Stimulated activated naive CD8-positive, alpha-beta T cell treated with anti-CD3 and anti-CD28 coated beads, Interleukin-15, Interleukin-2, amounts not matched to agents 100 ng/mL and 50 ng/mL, for 24 hours (primary cell): ENCODE measurements around the gene ALDH5A1.

Source experiments
- H3K27ac Mint-ChIP-seq: one replicate; pipeline ENCODE4 v1.8.0; 2021; ENCODE audit warnings: mild to moderate bottlenecking, mixed read lengths
- H3K27me3 Mint-ChIP-seq: one replicate; pipeline ENCODE4 v1.8.0; 2021; ENCODE audit warnings: mixed read lengths
- H3K36me3 Mint-ChIP-seq: one replicate; pipeline ENCODE4 v1.8.0; 2021; ENCODE audit warnings: low read depth, mixed read lengths
- H3K4me1 Mint-ChIP-seq: one replicate; pipeline ENCODE4 v1.8.0; 2021; ENCODE audit warnings: low read depth, mixed read lengths
- H3K4me3 Mint-ChIP-seq: one replicate; pipeline ENCODE4 v1.8.0; 2021; ENCODE audit warnings: mild to moderate bottlenecking, mixed read lengths
- H3K9me3 Mint-ChIP-seq: one replicate; pipeline ENCODE4 v1.8.0; 2021; ENCODE audit warnings: mixed read lengths

The ALDH5A1 gene

DNA sequence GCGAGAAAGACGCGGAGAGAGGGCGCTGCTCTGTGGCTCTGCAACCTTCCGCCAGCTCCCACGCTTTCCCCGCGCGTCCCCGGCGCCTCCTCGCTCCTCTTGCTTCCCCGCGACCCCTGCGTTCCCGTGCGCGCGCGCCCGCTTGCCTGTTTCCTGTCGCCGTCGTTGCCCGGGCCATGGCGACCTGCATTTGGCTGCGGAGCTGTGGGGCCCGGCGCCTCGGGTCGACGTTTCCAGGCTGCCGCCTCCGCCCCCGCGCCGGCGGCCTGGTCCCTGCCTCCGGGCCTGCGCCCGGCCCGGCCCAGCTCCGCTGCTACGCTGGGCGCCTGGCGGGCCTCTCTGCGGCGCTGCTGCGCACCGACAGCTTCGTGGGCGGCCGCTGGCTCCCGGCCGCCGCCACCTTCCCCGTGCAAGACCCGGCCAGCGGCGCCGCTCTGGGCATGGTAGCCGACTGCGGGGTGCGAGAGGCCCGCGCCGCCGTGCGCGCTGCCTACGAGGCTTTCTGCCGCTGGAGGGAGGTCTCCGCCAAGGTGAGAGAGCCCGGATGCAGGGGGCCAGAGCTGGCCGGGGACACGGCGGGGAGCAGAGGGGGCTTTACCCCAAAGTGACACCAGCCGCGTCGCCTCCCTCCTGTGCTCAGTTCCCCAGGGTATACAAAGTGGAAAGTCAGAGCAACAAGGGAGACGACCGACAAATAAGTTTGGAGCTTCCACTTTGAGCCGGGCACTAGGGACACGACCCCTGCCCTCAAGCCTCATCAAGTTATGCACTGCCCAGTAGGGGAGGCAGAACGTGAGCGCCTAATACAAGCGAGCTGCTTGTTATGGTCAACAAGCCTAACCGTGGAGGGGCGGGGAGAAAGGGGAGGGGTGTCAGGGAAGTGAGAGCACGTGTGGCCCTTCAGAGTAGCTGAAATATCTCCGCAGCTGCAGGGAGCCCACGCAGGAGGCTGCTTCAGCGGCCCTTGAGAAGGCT lies at the start of gene ALDH5A1:
Gene ALDH5A1, plus strand, starts transcription at position 149 of the 975 bp plus-strand sequence. Its CDS starts 28 bp downstream, at position 177.
- Mint-ChIP-seq H3K4me3 (peak within 1 kb of the TSS; percentile 83), H3K27me3 (no peaks in the 10 kb centered on the region), H3K9me3 (peaks cover 14% of the 10 kb centered on the region), H3K4me1 (peaks cover 28% of the 10 kb centered on the region), H3K36me3 (peaks cover 13% of the 10 kb centered on the region), H3K27ac (peak within 1 kb of the TSS; percentile 32)

DNA sequence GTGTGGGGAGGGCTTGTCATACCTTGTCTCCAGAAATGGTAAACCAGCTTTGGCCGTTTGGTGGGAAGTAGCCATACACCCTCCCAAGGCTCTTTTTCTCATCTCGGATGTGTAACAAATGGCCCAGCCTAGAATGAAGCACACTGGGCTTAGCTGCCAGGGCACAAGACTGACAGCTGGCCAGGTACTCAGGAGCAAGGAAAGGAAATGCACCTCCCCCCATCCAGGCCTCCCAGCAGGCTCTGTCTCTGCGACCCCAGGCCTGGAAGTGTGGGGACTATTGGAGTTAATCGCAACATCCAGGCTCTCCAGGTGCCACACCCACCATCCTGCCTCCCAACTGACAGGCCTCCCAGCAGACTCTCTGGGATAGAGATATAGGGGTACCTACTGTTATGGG lies 49.1 kb upstream of the ALDH5A1 start:
- H3K27me3 Mint-ChIP-seq: no peaks in the 10 kb centered on the region
- H3K27ac Mint-ChIP-seq: no peak overlapping the region
- H3K4me3 Mint-ChIP-seq: no peak overlapping the region
- H3K4me1 Mint-ChIP-seq: no peaks in the 10 kb centered on the region
- no peaks in the 10 kb centered on the region for H3K36me3 Mint-ChIP-seq
- H3K9me3 Mint-ChIP-seq: no peaks in the 10 kb centered on the region

DNA sequence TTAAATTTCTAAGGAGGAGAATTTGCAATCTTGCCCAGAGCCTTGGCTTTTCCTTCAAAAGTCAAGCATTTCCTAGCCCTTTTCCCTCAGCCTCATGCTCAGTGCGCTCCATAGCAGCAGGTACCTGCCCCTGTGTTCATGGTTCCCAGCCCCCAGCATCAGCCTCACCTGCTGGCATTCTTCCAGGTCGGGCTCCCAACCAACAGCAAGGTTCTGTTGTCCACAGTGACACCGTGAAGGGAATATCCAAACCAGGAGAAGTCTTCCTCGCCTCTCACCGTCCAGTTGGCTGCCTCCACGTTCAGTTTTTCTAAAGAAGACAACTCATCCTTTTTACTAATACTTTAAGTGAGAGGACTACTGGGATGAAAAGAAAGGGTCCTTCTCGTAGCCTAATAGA lies 48.1 kb upstream of the ALDH5A1 start:
- H3K27me3 Mint-ChIP-seq: no peaks in the 10 kb centered on the region

DNA sequence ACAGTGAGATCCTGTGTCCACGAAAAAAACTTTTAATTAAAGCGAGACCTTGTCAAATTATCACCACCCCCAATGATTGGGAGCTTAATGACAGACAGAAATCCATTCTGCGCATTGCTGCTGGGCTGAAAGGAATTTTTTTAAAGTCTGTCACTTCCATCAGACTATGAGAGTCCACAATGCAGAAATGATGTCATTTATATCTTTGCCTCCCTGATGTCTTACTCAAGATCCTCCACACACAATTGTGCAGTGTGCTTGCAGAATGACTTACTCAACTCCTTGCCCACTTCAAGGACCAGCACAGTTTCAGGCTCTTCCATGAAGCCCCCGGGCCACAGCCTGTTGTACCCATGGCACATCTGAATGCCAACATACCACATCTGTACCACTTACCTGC lies 46.4 kb upstream of the ALDH5A1 start:
- H3K4me1 Mint-ChIP-seq: no peaks in the 10 kb centered on the region
- H3K27ac Mint-ChIP-seq: no peak overlapping the region
- no peak overlapping the region for H3K4me3 Mint-ChIP-seq
- no peaks in the 10 kb centered on the region for H3K9me3 Mint-ChIP-seq
- H3K27me3 Mint-ChIP-seq: no peaks in the 10 kb centered on the region
- H3K36me3 Mint-ChIP-seq: no peaks in the 10 kb centered on the region

More for the DNA sequence above, 48.1 kb upstream of the ALDH5A1 start:
- Mint-ChIP-seq H3K4me1 (no peaks in the 10 kb centered on the region), H3K27ac (no peak overlapping the region), H3K9me3 (no peaks in the 10 kb centered on the region), H3K36me3 (no peaks in the 10 kb centered on the region), H3K4me3 (no peak overlapping the region)

DNA sequence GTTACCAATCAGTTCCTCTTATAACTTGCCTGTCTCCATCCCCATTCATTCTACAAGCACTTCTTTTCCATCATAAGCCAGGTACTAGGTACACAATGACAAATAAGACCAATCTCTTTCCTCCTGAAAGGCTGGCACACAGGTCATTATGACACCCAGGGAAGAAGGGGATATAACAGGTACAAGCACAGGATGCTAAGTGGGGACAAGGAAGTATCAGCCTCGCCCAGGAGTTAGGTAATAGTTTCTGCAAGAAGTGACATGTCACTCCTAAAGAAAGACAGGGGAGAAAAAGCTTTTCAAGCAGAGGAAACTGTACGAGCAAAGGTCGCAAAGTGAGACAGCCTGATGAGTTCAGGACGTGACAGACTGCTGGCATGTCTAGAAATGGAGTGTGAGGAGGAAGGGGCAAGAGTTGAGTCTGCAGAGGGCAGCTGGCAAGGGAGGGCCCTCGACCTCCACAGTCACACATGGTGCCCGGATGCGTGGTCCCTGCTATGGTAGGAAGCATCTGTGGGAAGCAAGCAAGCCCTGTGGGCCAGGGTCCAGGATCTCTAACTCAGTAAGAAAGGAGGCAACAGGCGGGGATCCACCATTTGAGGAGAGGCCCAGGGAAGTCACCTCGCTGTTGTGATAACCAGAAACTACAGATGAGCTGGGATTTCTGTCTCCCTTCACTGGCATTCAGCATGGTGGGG lies 45.8 kb upstream of the ALDH5A1 start:
- no peak overlapping the region for H3K27ac Mint-ChIP-seq
- no peaks in the 10 kb centered on the region for H3K36me3 Mint-ChIP-seq
- no peaks in the 10 kb centered on the region for H3K27me3 Mint-ChIP-seq
- no peaks in the 10 kb centered on the region for H3K9me3 Mint-ChIP-seq
- H3K4me1 Mint-ChIP-seq: no peaks in the 10 kb centered on the region
- no peak overlapping the region for H3K4me3 Mint-ChIP-seq

DNA sequence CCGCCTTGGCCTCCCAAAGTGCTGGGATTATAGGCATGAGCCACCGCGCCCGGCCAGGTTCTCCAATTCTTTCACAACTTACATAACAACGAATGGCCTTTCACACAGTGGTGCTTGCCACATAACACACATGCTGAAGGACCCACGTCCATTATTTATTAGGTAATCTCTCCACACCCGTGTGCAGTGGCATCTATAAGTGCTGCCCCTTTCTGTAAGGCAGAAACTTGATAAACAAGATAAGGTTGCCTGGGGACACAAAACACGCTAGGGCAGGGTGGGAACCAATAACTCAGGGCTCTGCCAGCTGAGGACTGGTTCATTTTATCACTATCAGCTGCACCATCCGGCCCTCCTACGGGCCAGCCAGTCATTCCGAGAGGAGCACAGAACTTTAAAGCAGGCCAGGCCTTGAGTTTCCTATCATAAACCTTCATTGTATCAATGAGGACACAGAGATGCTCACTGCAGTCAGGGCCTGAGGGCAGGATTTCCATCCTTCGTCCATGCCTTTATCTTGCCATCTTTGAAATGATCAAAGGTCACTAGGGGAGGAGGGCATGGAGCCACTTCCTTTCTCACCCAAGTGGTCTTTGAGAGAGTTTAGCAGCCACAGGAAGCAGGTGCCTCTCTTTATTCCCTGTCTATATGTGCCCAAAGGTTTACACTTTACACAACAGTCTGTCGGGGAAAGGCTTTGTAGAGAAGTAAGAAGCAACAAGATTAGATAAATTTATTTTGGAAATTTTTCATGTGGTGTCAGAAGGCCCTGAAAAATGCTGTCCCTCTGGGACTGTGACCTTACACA lies 43.0 kb upstream of the ALDH5A1 start:
- Mint-ChIP-seq H3K4me1 (no peaks in the 10 kb centered on the region), H3K36me3 (no peaks in the 10 kb centered on the region), H3K4me3 (no peak overlapping the region), H3K9me3 (no peaks in the 10 kb centered on the region), H3K27ac (no peak overlapping the region), H3K27me3 (no peaks in the 10 kb centered on the region)

DNA sequence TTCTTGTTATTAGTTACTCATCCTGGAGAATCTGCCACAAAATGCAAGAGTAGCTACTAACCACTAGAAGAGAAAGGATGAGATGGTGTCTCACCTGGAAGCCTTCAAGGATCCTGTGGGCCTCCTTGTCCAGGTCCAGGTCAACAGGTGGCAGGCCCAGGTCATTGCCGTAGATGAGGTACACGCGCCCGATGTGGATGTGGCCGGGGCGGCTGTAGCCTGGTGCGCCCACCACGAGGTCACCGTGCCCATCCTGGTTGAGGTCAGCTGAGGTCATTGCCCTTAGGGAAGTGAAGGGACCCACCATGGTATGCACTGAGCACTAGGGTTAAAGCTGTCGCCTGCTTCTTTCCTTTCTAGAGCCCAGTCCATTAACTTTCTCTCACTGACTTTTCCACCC lies 40.8 kb upstream of the ALDH5A1 start:
- Mint-ChIP-seq H3K27ac (no peak overlapping the region), H3K9me3 (no peaks in the 10 kb centered on the region), H3K27me3 (no peaks in the 10 kb centered on the region), H3K4me1 (no peaks in the 10 kb centered on the region), H3K36me3 (no peaks in the 10 kb centered on the region), H3K4me3 (no peak overlapping the region)

DNA sequence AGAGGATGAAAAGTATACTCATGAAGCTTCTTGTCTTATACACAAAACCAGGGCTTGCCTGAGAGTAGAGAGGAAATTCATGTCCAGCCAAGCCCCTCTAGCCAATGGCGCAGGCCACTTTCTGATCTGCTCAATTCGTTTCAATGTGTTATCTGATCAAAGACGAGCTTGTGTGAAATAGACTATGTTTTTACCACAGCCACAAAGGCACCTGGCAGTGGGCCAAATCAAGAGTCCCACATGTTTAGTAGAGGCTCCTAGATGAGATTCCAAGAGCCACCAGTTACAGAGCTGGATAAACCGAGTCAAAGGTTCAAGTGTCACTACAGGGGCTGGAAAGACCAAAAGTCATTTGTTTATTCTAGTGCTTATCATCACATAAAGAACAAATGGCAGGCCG lies 40.3 kb upstream of the ALDH5A1 start:
- H3K27ac Mint-ChIP-seq: no peak overlapping the region
- no peaks in the 10 kb centered on the region for H3K9me3 Mint-ChIP-seq

DNA sequence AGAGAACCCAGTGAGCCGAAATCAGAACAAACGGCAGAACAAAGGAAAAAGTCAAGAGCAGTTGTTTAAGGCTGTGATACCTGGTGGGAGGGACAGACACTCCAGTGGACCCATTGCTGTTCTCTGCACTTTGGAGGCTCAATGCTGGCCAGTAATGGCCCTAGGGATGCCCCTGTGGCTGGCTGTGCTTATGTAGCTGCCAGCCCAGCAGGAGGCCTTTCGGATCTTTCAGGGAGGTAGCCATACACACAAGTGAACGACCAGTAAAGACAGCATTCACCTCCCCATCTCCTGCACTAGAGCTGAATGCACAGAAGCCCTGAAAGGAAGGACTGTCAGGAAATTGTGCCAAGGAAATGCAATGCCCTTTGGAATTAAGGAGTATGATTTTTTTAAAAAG lies 39.7 kb upstream of the ALDH5A1 start:
- Mint-ChIP-seq H3K9me3 (no peaks in the 10 kb centered on the region), H3K36me3 (no peaks in the 10 kb centered on the region)

More for the DNA sequence above, 40.3 kb upstream of the ALDH5A1 start:
- Mint-ChIP-seq H3K4me1 (no peaks in the 10 kb centered on the region), H3K36me3 (no peaks in the 10 kb centered on the region), H3K27me3 (no peaks in the 10 kb centered on the region), H3K4me3 (no peak overlapping the region)

DNA sequence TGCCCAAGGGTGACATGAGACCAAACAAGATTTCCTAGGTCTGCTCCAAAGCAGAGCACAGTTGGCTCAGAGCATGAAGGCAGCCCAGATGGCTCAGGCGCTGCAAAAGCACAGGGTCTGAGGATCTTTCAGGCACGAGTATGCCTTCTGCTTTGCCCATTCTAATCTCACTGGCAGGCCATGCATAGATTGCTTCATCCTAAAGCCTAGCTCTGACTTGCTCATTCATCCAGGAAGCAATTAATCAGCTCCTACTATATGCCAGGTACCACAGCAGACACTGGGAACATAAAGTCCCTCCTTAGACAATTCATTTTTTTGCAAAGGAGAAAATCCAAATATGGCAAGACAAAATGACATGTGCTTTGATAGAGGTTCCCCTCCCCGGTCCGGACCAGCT lies 36.6 kb upstream of the ALDH5A1 start:
- Mint-ChIP-seq H3K27ac (no peak overlapping the region), H3K27me3 (no peaks in the 10 kb centered on the region), H3K4me3 (no peak overlapping the region), H3K9me3 (no peaks in the 10 kb centered on the region), H3K4me1 (no peaks in the 10 kb centered on the region), H3K36me3 (no peaks in the 10 kb centered on the region)

More for the DNA sequence above, 39.7 kb upstream of the ALDH5A1 start:
- H3K27ac Mint-ChIP-seq: no peak overlapping the region
- H3K27me3 Mint-ChIP-seq: no peaks in the 10 kb centered on the region
- no peak overlapping the region for H3K4me3 Mint-ChIP-seq
- H3K4me1 Mint-ChIP-seq: no peaks in the 10 kb centered on the region

DNA sequence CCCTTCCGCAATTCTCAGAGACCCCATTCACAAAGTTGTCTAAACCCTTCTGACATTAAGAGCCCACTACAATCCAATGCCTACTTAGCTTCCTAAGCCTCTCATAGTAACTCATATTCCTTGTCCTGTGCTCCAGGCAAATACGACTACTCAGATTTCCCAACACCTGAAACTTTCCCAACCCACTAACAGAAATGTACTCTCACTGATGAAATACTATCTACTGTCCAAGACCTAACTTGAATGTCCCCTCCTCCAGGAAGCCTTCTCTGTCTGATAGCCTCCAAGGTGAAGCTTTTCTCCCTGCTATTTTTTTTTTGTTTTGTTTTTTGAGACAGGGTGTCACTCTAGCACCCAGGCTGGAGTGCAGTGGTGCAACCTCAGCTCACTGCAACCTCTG lies 35.8 kb upstream of the ALDH5A1 start:
- Mint-ChIP-seq H3K27ac (no peak overlapping the region), H3K36me3 (no peaks in the 10 kb centered on the region), H3K27me3 (no peaks in the 10 kb centered on the region), H3K4me3 (no peak overlapping the region), H3K9me3 (no peaks in the 10 kb centered on the region), H3K4me1 (no peaks in the 10 kb centered on the region)

DNA sequence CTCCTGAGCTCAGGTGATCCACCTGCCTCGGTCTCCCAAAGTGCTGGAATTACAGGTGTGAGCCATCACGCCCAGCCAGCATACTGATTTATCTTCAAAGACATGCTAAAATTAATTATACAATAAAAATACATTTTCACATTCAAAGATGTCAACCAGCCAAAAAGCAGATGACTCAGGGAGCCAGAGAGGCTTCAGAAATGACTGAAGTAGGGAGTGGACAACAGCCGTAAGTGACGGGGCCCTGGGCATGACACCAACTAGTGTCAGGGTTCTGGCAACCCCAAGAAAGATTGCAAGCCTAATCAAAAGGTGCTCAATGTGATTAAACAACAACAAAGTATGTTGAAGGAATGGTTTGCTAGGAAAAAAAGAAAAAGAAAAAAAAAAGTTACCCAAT lies 33.8 kb upstream of the ALDH5A1 start:
- H3K27ac Mint-ChIP-seq: no peak overlapping the region
- no peaks in the 10 kb centered on the region for H3K27me3 Mint-ChIP-seq
- H3K4me3 Mint-ChIP-seq: no peak overlapping the region
- no peaks in the 10 kb centered on the region for H3K36me3 Mint-ChIP-seq
- no peaks in the 10 kb centered on the region for H3K4me1 Mint-ChIP-seq
- H3K9me3 Mint-ChIP-seq: no peaks in the 10 kb centered on the region

DNA sequence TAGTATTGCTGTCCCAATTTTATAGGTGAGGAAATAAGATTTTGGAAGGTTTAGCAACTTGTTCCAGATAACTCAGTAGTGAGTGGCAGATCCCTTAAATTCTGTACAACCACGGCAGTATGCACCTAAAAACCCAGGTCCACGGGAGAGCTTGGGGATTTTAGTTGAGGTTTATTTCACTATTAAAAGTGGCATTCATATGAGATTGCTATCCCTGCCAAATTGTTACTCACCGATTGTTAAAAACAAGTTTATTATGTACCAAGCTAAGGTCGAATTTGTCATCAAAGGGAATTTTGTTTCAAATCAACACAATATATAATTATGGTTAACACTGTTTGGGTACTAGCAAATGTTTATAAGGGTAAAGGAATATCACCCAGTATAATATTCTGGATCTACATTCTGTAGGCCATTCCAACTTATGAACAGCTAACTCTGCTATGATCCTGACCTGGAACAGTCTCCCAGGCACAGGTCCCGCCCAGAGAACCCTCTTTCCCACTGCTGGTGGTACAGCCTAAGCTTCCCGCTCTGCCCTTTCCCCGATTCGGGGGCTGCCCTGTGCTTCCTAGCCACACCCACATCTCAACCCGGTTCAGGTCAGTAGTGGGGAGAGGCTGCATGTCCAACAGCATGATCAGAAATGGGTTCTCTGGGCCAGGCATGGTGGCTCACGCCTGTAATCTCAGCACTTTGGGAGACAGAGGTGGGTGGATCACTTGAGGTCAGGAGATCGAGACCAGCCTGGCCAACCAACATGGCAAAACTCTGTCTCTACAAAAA lies 30.3 kb upstream of the ALDH5A1 start:
- Mint-ChIP-seq H3K9me3 (no peaks in the 10 kb centered on the region), H3K27ac (no peak overlapping the region), H3K4me1 (no peaks in the 10 kb centered on the region), H3K36me3 (no peaks in the 10 kb centered on the region), H3K4me3 (no peak overlapping the region), H3K27me3 (no peaks in the 10 kb centered on the region)

DNA sequence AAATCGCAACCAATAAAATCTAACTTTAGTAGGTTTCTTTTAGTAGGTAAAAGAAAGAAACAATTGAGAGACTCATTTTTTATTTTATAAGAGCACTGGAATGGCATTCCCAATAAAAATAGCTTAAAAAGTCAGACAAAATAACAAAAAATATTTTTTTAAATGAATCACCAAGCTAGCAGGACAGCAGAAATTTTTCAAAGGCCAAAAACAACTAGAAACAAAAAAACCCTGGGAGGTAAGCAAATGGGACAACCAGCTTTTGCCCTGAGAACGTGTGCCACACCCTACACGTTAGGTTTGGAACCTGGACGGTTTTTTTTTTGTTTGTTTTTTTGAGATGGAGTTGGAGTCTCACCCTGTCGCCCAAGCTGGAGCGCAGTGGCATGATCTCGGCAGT lies 25.0 kb upstream of the ALDH5A1 start:
- no peaks in the 10 kb centered on the region for H3K9me3 Mint-ChIP-seq
- H3K27me3 Mint-ChIP-seq: no peaks in the 10 kb centered on the region
- H3K36me3 Mint-ChIP-seq: no peaks in the 10 kb centered on the region
- no peak overlapping the region for H3K4me3 Mint-ChIP-seq
- H3K27ac Mint-ChIP-seq: no peak overlapping the region
- no peaks in the 10 kb centered on the region for H3K4me1 Mint-ChIP-seq
